Activated CD8-positive, alpha-beta memory T cell treated with anti-CD3 and anti-CD28 coated beads, Interleukin-2, amount 50 U/mL, for 1 hour (primary cell): ENCODE data around the gene ROCK2.

Experiments
- DNase-seq: peaks from one replicate; pipeline ENCODE4 v3.0.0-alpha.2; 2020; ENCODE audit errors: extremely low read depth

The ROCK2 gene

GRCh38 chr2:11154016-11154922 is 190.2 kb downstream of the ROCK2 start:
- DNase-seq = no peak

- DNase-seq = no peak
Observed at GRCh38 chr2:11152591-11152990, 191.8 kb downstream of the ROCK2 start.

GRCh38 chr2:11147263-11147662 is 197.2 kb downstream of the ROCK2 start:
- no peak for DNase-seq

GRCh38 chr2:11146076-11146475 is 198.4 kb downstream of the ROCK2 start:
- DNase-seq = no peak

- DNase-seq = no peak
Observed at GRCh38 chr2:11145350-11145749, 199.1 kb downstream of the ROCK2 start.

- no peak for DNase-seq
Observed at GRCh38 chr2:11144738-11145079, 199.7 kb downstream of the ROCK2 start.

- no peak for DNase-seq
Observed at GRCh38 chr2:11144077-11144737, 200.2 kb downstream of the ROCK2 start.

GRCh38 chr2:11142987-11143386 is 201.4 kb downstream of the ROCK2 start:
- no peak for DNase-seq

GRCh38 chr2:11142330-11142729 is 202.1 kb downstream of the ROCK2 start:
- no peak for DNase-seq

GRCh38 chr2:11141319-11141718 is 203.1 kb downstream of the ROCK2 start:
- no peak for DNase-seq

GRCh38 chr2:11140492-11140891 is 203.9 kb downstream of the ROCK2 start:
- DNase-seq = no peak

GRCh38 chr2:11134349-11134748 is 210.1 kb downstream of the ROCK2 start:
- no peak for DNase-seq

GRCh38 chr2:11133936-11134320 is 210.5 kb downstream of the ROCK2 start:
- no peak for DNase-seq

- DNase-seq = no peak
Observed at GRCh38 chr2:11133238-11133935, 211.0 kb downstream of the ROCK2 start.

- no peak for DNase-seq
Observed at GRCh38 chr2:11132036-11132671, 212.3 kb downstream of the ROCK2 start.

- no peak for DNase-seq
Observed at GRCh38 chr2:11131166-11131920, 213.1 kb downstream of the ROCK2 start.
